K562 (cell line): ENCODE measurements around the gene GINS2. TPM values are rescaled to one million over a fixed set of nuclear protein-coding genes. Genes with fewer than 3 reads are reported as not detected.
A peak's percentile ranks its signal among the peaks of the same experiment; 100 is the strongest.

Source experiments
- ARID1B ChIP-seq: fragments of 450-650 bp; IDR thresholded peaks from 2 replicates; pipeline ENCODE4 v1.6.1; 2016; ENCODE audit warnings: antibody characterized with exemption, mild to moderate bottlenecking, inconsistent platforms
- CXXC5 ChIP-seq: fragments of 250-450 bp; sonication (Bioruptor Pico); IDR thresholded peaks from 2 replicates; pipeline ENCODE4 v1.8.0; 2022; ENCODE audit warnings: inconsistent platforms, mild to moderate bottlenecking, moderate library complexity
- HNRNPK ChIP-seq: fragments of 200-400 bp; formaldehyde crosslinking; IDR thresholded peaks from one replicate; pipeline ENCODE4 v1.6.1; 2018; ENCODE audit warnings: mild to moderate bottlenecking, low read depth, low read length; ENCODE audit not compliant: poor library complexity, severe bottlenecking
- NRF1 ChIP-seq, 2 experiments: fragments of 450-650 bp; IDR thresholded peaks in 1 of 2; conservative IDR thresholded peaks in 1 of 2; 2 replicates each; pipeline ENCODE4 v1.6.1; 2014; ENCODE audit warnings: mild to moderate bottlenecking in 2 of 2
- RAD21 ChIP-seq, 2 experiments: fragments of 250-450 bp in 1 of 2; fragments of 450-650 bp in 1 of 2; sonication (Bioruptor Pico) in 1 of 2; formaldehyde crosslinking in 1 of 2; IDR thresholded peaks in 1 of 2; conservative IDR thresholded peaks in 1 of 2; 2 replicates each; pipeline versions ENCODE4 v1.4.0 to v1.8.0; 2020 to 2022; ENCODE audit warnings: mild to moderate bottlenecking in 2 of 2, moderate library complexity in 1 of 2
- SPI1 ChIP-seq: IDR thresholded peaks from 2 replicates; pipeline ENCODE4 v1.6.1; 2011; ENCODE audit warnings: low read depth, low read length, control low read depth, borderline replicate concordance
- XRCC3 ChIP-seq: fragments of 450-650 bp; IDR thresholded peaks from 2 replicates; pipeline ENCODE4 v1.6.1; 2017; ENCODE audit warnings: mild to moderate bottlenecking, moderate library complexity
- ZFX ChIP-seq: sonication (generic); formaldehyde crosslinking; IDR thresholded peaks from 2 replicates; pipeline ENCODE4 v1.8.0; 2022; ENCODE audit warnings: mild to moderate bottlenecking, missing genetic modification reagents, moderate library complexity
- polyA plus RNA-seq, 8 experiments: library from polyadenylated mRNA; depleted of rRNA in 4 of 8; stranded (reverse) in 5 of 8; unstranded in 3 of 8; fragments of >200 nt; fragmentation: Nextera tagmentation in 2 of 8; fragmentation: Illumina TruSeq in 1 of 8; extraction: Ambion mirVana in 2 of 8; extraction: Trizol in 1 of 8; gene quantifications; 2 replicates each; pipeline versions ENCODE4 v1.2.1 to v1.2.3, GENCODE V29; 2011 to 2014; ENCODE audit warnings: inconsistent platforms in 1 of 8, missing spikeins in 1 of 8
- total RNA-seq, 7 experiments: library from RNA; depleted of rRNA in 6 of 7; stranded (reverse); fragments of >200 nt in 6 of 7; fragmentation: Illumina TruSeq in 2 of 7; extraction: Trizol in 2 of 7; gene quantifications; 2 replicates each; pipeline versions ENCODE4 v1.2.1 to v1.2.3, GENCODE V29; 2011 to 2021; ENCODE audit warnings: low replicate concordance in 1 of 7
- TF ChIP-seq, protein P1 (sequence below): fragments of 450-650 bp; IDR thresholded peaks from 2 replicates; pipeline ENCODE4 v1.6.1; 2017; ENCODE audit warnings: antibody characterized with exemption, mild to moderate bottlenecking
- TF ChIP-seq, protein P2 (sequence below), 2 experiments: IDR thresholded peaks; 2 replicates each; pipeline ENCODE4 v1.6.1; 2011; ENCODE audit warnings: borderline replicate concordance in 1 of 2, control low read depth in 1 of 2, low read depth in 1 of 2, low read length in 1 of 2, mild to moderate bottlenecking in 1 of 2, mixed read lengths in 1 of 2, moderate library complexity in 1 of 2; ENCODE audit not compliant: insufficient read depth in 1 of 2, insufficient read length in 1 of 2, poor library complexity in 1 of 2, severe bottlenecking in 1 of 2; ENCODE audit errors: extremely low read depth in 1 of 2
- TF ChIP-seq, protein P3 (sequence below): sonication (generic); formaldehyde crosslinking; IDR thresholded peaks from 2 replicates; pipeline ENCODE4 v1.9.0; 2022; ENCODE audit warnings: mild to moderate bottlenecking, missing genetic modification reagents

GINS2 gene
- total and polyA plus RNA-seq, 9 of the 15 experiments (the other 6 are each of a cell fraction or from before 2014, with no cell fraction given): 40.4 to 76.2 (median 44.6) TPM

DNA sequence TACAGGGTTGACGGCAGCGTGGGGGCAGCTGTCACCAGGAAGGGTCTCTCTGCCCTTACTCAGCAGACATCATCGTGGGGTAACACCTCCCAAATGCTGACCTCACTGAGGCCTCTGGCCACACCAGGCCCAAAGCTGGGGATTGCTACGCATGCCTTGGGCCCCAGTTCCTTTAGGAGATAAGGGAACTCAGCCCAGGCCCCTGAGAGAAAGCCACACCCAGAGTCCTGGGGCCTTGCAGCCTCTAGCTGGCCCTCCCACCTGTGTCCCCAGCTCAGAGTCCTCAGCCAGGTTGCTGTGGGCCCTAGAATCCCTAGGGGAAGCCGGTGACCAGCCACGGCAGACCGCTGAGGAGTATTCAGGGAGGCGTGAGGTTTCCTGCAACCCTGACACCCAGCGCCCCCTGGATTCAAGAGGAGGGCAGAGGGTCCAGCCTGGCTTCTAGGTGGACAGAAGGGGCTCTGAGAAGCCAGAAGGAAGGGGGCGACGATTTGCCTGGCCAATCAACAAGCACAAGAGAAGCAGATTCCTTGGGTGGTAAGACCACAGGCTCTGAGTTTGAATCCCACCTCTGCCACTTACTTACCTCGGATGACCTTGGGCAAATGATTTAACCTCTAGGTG lies 10.3 kb upstream of the GINS2 start (continued):
- TF ChIP-seq RAD21 (CRISPR knock-in tag; conservative IDR thresholded peaks at IDR 0.05 in 1 of 2, IDR thresholded peaks at IDR 0.05 in 1 of 2) (peak in 1 of 2 experiments; percentile 16; a peak in 1 of 4 replicates), SPI1 (0 out of 2 replicates have a peak, but pooled peaks have one; percentile 2), NRF1 (conservative IDR thresholded peaks at IDR 0.05 in 1 of 2, IDR thresholded peaks at IDR 0.05 in 1 of 2) (peak; percentile 82 to 86), CXXC5 (CRISPR knock-in tag) (peak; percentile 31; the same call in 1 of the 2 replicates), XRCC3 (no peak), HNRNPK (no peak), ARID1B (0 out of 2 replicates have a peak, but pooled peaks have one; percentile 8), ZFX (CRISPR knock-in tag) (peak; percentile 72)
- TF ChIP-seq, protein P1, sequence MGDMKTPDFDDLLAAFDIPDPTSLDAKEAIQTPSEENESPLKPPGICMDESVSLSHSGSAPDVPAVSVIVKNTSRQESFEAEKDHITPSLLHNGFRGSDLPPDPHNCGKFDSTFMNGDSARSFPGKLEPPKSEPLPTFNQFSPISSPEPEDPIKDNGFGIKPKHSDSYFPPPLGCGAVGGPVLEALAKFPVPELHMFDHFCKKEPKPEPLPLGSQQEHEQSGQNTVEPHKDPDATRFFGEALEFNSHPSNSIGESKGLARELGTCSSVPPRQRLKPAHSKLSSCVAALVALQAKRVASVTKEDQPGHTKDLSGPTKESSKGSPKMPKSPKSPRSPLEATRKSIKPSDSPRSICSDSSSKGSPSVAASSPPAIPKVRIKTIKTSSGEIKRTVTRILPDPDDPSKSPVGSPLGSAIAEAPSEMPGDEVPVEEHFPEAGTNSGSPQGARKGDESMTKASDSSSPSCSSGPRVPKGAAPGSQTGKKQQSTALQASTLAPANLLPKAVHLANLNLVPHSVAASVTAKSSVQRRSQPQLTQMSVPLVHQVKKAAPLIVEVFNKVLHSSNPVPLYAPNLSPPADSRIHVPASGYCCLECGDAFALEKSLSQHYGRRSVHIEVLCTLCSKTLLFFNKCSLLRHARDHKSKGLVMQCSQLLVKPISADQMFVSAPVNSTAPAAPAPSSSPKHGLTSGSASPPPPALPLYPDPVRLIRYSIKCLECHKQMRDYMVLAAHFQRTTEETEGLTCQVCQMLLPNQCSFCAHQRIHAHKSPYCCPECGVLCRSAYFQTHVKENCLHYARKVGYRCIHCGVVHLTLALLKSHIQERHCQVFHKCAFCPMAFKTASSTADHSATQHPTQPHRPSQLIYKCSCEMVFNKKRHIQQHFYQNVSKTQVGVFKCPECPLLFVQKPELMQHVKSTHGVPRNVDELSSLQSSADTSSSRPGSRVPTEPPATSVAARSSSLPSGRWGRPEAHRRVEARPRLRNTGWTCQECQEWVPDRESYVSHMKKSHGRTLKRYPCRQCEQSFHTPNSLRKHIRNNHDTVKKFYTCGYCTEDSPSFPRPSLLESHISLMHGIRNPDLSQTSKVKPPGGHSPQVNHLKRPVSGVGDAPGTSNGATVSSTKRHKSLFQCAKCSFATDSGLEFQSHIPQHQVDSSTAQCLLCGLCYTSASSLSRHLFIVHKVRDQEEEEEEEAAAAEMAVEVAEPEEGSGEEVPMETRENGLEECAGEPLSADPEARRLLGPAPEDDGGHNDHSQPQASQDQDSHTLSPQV: 0 out of 2 replicates have a peak, but pooled peaks have one; percentile 29
- TF ChIP-seq, protein P2, sequence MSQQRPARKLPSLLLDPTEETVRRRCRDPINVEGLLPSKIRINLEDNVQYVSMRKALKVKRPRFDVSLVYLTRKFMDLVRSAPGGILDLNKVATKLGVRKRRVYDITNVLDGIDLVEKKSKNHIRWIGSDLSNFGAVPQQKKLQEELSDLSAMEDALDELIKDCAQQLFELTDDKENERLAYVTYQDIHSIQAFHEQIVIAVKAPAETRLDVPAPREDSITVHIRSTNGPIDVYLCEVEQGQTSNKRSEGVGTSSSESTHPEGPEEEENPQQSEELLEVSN (IDR thresholded peaks at IDR 0.05; ENCODE audit: borderline replicate concordance in 1 of 2, extremely low read depth in 1 of 2, insufficient read depth in 1 of 2, insufficient read length in 1 of 2, low read depth in 1 of 2, low read length in 1 of 2, poor library complexity in 1 of 2, severe bottlenecking in 1 of 2): peak; percentile 41 to 55
- TF ChIP-seq, protein P3, sequence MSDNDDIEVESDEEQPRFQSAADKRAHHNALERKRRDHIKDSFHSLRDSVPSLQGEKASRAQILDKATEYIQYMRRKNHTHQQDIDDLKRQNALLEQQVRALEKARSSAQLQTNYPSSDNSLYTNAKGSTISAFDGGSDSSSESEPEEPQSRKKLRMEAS (CRISPR knock-in tag): peak; percentile 39; the same call in 1 of the 2 replicates
